Endothelial cell of umbilical vein (primary cell): ENCODE results near the gene ADGRG2. TPM values are rescaled to one million over a fixed set of nuclear protein-coding genes. Genes with fewer than 3 reads are reported as not detected.

Experiments
- BruUV-seq: library from RNA; stranded (reverse); fragments of 400-500 nt; replicated peaks from 2 replicates; lab custom pipeline; 2021; lab: Mats Ljungman, UMichigan
- CTCF ChIA-PET: fragments of 300-600, 350-600 bp; sonication (Branson Sonifier 250); formaldehyde crosslinking; loops from one replicate; lab custom pipeline; 2021; ENCODE audit warnings: antibody characterized with exemption, inconsistent platforms; lab: Charles Lee
- POLR2A ChIA-PET: fragments of 300-600, 350-600 bp; sonication (Branson Sonifier 250); formaldehyde crosslinking; loops from one replicate; lab custom pipeline; 2021; ENCODE audit warnings: antibody characterized with exemption, inconsistent platforms; lab: Charles Lee
- DNase-seq: peaks from one replicate; pipeline ENCODE4 v3.0.0-alpha.2; 2011; ENCODE audit warnings: low read depth, low spot score
- FAIRE-seq: peaks from 2 replicates; lab custom pipeline; 2011; peaks lifted over from hg19 to GRCh38; lab: Jason Lieb, UNC
- H2AFZ ChIP-seq: 2 replicates; pipeline ENCODE4 v1.6.0; 2012; ENCODE audit warnings: low read depth, low read length, control low read depth, inconsistent platforms
- H3K27ac ChIP-seq: 2 replicates; pipeline ENCODE4 v1.5.1; 2011; ENCODE audit warnings: low read depth, mild to moderate bottlenecking, control low read depth, low read length, moderate library complexity; ENCODE audit not compliant: insufficient read depth
- H3K27me3 ChIP-seq, 2 experiments: 2 replicates each; pipeline versions ENCODE4 v1.6.0 to v1.6.1; 2011; ENCODE audit warnings: low read length in 2 of 2, mixed read lengths in 1 of 2; ENCODE audit not compliant: control insufficient read depth in 2 of 2, insufficient read depth in 2 of 2
- H3K36me3 ChIP-seq, 2 experiments: 2 replicates in 1 of 2; 3 replicates in 1 of 2; pipeline ENCODE4 v1.5.1; 2011; ENCODE audit warnings: low read length in 2 of 2, mild to moderate bottlenecking in 1 of 2, moderate library complexity in 1 of 2; ENCODE audit not compliant: control insufficient read depth in 2 of 2, insufficient read depth in 2 of 2; ENCODE audit errors: extremely low read depth in 1 of 2
- H3K4me1 ChIP-seq: 3 replicates; pipeline ENCODE4 v1.5.1; 2011; ENCODE audit warnings: mild to moderate bottlenecking, low read length; ENCODE audit not compliant: control insufficient read depth, insufficient read depth; ENCODE audit errors: extremely low read depth
- H3K4me2 ChIP-seq: 2 replicates; pipeline ENCODE4 v1.6.1; 2011; ENCODE audit warnings: low read length, control low read depth, mixed read lengths; ENCODE audit not compliant: insufficient read depth
- H3K4me3 ChIP-seq, 3 experiments: fragments of 200-600 bp in 1 of 3; sonication (generic), shearing (Covaris generic) in 1 of 3; replicated peaks in 1 of 3; 2 replicates each; pipeline ENCODE4 v1.5.1; 2011 to 2016; ENCODE audit warnings: control low read depth in 3 of 3, low read length in 3 of 3, mild to moderate bottlenecking in 2 of 3, inconsistent platforms in 1 of 3, low read depth in 1 of 3, moderate library complexity in 1 of 3; ENCODE audit not compliant: insufficient read depth in 1 of 3
- H3K79me2 ChIP-seq: 2 replicates; pipeline ENCODE4 v1.6.0; 2012; ENCODE audit warnings: low read length, inconsistent platforms; ENCODE audit not compliant: control insufficient read depth, insufficient read depth
- H3K9ac ChIP-seq: replicated peaks from 2 replicates; pipeline ENCODE3; 2011; ENCODE audit warnings: low read length, control low read depth; ENCODE audit not compliant: insufficient read depth; ENCODE audit errors: extremely low read depth
- H3K9me1 ChIP-seq: replicated peaks from 3 replicates; pipeline ENCODE4 v1.6.0; 2011; ENCODE audit warnings: mild to moderate bottlenecking, low read length; ENCODE audit not compliant: control insufficient read depth, insufficient read depth; ENCODE audit errors: extremely low read depth
- H3K9me3 ChIP-seq: replicated peaks from 2 replicates; pipeline ENCODE4 v1.5.1; 2012; ENCODE audit warnings: low read length, inconsistent platforms; ENCODE audit not compliant: control insufficient read depth, insufficient read depth
- H4K20me1 ChIP-seq: replicated peaks from 2 replicates; pipeline ENCODE3; 2011; ENCODE audit warnings: mild to moderate bottlenecking, low read length; ENCODE audit not compliant: control insufficient read depth, insufficient read depth; ENCODE audit errors: extremely low read depth
- EZH2 ChIP-seq: IDR thresholded peaks from 2 replicates; pipeline ENCODE4 v1.6.1; 2012; ENCODE audit warnings: borderline replicate concordance, low read depth, mild to moderate bottlenecking, moderate library complexity, low read length, inconsistent platforms; ENCODE audit not compliant: severe bottlenecking
- FOS ChIP-seq: IDR thresholded peaks from 2 replicates; pipeline ENCODE4 v1.6.1; 2011; ENCODE audit warnings: mild to moderate bottlenecking, low read length, moderate library complexity, borderline replicate concordance; ENCODE audit not compliant: insufficient read depth
- GATA2 ChIP-seq: IDR thresholded peaks from 2 replicates; pipeline ENCODE4 v1.7.0; 2011; ENCODE audit warnings: low read depth, mild to moderate bottlenecking, moderate library complexity, mixed read lengths, low read length; ENCODE audit not compliant: insufficient read length, insufficient read depth
- JUN ChIP-seq: IDR thresholded peaks from 2 replicates; pipeline ENCODE4 v1.6.1; 2011; ENCODE audit warnings: borderline replicate concordance, low read depth; ENCODE audit not compliant: insufficient read length, insufficient read depth
- MYC ChIP-seq: IDR thresholded peaks from one replicate; pipeline ENCODE4 v1.6.1; 2011; ENCODE audit warnings: mild to moderate bottlenecking, low read depth, low read length
- POLR2A ChIP-seq: IDR thresholded peaks from 2 replicates; pipeline ENCODE4 v1.6.1; 2012; ENCODE audit warnings: low read depth, mild to moderate bottlenecking, control low read depth, low read length
- POLR2AphosphoS5 ChIP-seq: IDR thresholded peaks from 2 replicates; pipeline ENCODE4 v1.6.1; 2012; ENCODE audit warnings: low read depth, mild to moderate bottlenecking, control low read depth, low read length, moderate library complexity; ENCODE audit not compliant: insufficient read depth
- dilution Hi-C: fragments of 300-500 bp; cut with MboI; formaldehyde crosslinking; loops from one replicate; pipeline ENCODE4 v1.15.0; 2019; ENCODE audit warnings: low sequenced_read_pairs; ENCODE audit not compliant: extremely low pct_ligation_motif_present
- intact Hi-C: fragments of 100-400 bp; cut with micrococcal nuclease; formaldehyde crosslinking; loops from one replicate; pipeline ENCODE4 v1.10.0; 2022
- polyA plus RNA-seq, 4 experiments: library from polyadenylated mRNA; depleted of rRNA in 3 of 4; stranded (reverse) in 3 of 4; unstranded in 1 of 4; fragments of >200 nt; gene quantifications; 2 replicates each; pipeline versions ENCODE4 v1.2.1 to v1.2.3, GENCODE V29; 2011 to 2012; ENCODE audit warnings: missing spikeins in 1 of 4
- total RNA-seq: library from RNA; stranded (reverse); gene quantifications from 2 replicates; pipeline ENCODE4 v1.2.3, GENCODE V29; 2021
- TF ChIP-seq, protein P1 (sequence below): IDR thresholded peaks from 2 replicates; pipeline ENCODE4 v1.6.1; 2011; ENCODE audit not compliant: insufficient read depth, insufficient read length
- TF ChIP-seq, protein P2 (sequence below), 2 donors: IDR thresholded peaks; 1 replicate in 1 of 2; 2 replicates in 1 of 2; pipeline ENCODE4 v1.5.1; 2011; ENCODE audit warnings: low read length in 2 of 2, mild to moderate bottlenecking in 2 of 2, moderate library complexity in 2 of 2, control low read depth in 1 of 2, inconsistent platforms in 1 of 2, low read depth in 1 of 2; ENCODE audit not compliant: insufficient read depth in 1 of 2; ENCODE audit errors: extremely low read depth in 1 of 2

The ADGRG2 gene
- total and polyA plus RNA-seq, 2 donors (not counting 3 experiments of a cell fraction or from before 2014, with no cell fraction given) = not detected

DNA sequence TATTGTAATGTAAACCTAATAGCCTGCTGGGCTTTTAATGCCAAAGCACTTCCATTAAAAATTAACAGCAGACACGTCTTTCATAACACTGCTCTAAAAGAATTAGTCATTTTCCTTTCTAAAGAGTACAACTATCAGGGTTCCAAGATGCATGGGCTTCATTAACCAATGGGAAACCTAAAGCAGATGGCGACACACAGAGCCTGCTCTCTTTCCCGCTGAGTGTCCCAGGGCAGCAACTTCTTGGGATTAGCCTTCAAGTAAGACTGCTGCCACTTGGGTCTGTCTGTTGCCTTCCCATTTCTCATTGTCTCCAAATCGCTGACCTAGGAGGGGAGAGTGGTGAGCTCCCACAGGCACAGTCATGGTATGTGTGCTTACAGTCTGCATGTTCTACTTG is 124.4 kb downstream of the ADGRG2 start:
- Histone ChIP-seq H4K20me1 (no peaks in the 10 kb centered on the region), H2AFZ (no peak overlapping the region), H3K9me3 (no peaks in the 10 kb centered on the region), H3K27ac (no peak overlapping the region), H3K79me2 (no peaks in the 10 kb centered on the region), H3K9me1 (no peaks in the 10 kb centered on the region), H3K36me3 (no peaks in the 10 kb centered on the region), H3K27me3 (no peaks in the 10 kb centered on the region), H3K4me3 (no peak overlapping the region), H3K4me2 (no peak overlapping the region), H3K9ac (no peak overlapping the region), H3K4me1 (peaks cover 2% of the 10 kb centered on the region)
- POLR2A ChIA-PET = interaction anchor here (0.6 kb wide), 1 partner anchor 14 kb away, joined by 3 read pairs; no protein-coding TSS in a partner anchor
- intact Hi-C loops = no loop called here
- DNase-seq = no peak
- CTCF ChIA-PET = no interaction called here
- BruUV-seq = no TSS peak
- no peak for TF ChIP-seq EZH2
- TF ChIP-seq POLR2A = no peak
- no peak for TF ChIP-seq GATA2
- TF ChIP-seq POLR2AphosphoS5 = no peak
- TF ChIP-seq MYC = no peak
- TF ChIP-seq, protein P1, sequence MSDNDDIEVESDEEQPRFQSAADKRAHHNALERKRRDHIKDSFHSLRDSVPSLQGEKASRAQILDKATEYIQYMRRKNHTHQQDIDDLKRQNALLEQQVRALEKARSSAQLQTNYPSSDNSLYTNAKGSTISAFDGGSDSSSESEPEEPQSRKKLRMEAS = no peak
- TF ChIP-seq, protein P2, sequence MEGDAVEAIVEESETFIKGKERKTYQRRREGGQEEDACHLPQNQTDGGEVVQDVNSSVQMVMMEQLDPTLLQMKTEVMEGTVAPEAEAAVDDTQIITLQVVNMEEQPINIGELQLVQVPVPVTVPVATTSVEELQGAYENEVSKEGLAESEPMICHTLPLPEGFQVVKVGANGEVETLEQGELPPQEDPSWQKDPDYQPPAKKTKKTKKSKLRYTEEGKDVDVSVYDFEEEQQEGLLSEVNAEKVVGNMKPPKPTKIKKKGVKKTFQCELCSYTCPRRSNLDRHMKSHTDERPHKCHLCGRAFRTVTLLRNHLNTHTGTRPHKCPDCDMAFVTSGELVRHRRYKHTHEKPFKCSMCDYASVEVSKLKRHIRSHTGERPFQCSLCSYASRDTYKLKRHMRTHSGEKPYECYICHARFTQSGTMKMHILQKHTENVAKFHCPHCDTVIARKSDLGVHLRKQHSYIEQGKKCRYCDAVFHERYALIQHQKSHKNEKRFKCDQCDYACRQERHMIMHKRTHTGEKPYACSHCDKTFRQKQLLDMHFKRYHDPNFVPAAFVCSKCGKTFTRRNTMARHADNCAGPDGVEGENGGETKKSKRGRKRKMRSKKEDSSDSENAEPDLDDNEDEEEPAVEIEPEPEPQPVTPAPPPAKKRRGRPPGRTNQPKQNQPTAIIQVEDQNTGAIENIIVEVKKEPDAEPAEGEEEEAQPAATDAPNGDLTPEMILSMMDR (IDR thresholded peaks at IDR 0.05; ENCODE audit: extremely low read depth in 1 of 2, insufficient read depth in 1 of 2, low read depth in 1 of 2, low read length in 2 of 2) = no peak
- no peak for TF ChIP-seq FOS
- no peak for TF ChIP-seq JUN
- dilution Hi-C loops = no loop called here
- no peak for FAIRE-seq
